ENCODE measurements around the gene FBLN1.

DNA sequence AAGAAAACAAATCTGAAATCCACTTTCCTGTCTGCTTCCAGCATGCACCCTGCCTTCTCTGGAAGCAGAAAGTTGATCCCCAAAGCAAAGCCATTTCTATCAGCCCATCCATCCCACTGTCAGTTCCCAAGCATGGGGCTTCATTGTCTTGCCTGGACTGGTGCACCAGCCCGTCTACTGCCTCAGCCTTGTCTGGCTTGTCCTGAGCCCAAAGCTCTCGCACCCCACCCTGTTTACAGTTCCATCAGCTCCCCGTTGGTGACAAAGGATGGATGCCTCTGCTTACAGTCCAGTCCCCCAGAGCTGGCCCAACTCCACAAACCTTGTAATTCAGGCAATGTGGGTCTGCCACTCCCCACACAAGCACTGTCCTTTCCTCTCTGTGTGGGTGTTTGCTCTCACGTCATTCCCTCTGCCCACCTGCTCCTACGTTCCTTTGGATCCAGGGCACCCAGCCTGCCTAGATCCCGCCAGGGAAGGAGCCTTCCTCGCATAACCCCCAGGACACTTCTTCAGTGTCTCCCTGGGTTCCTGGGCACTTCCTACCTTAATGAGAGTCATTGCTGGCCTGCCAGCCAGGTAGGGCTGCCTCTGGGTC is 38.8 kb downstream of the FBLN1 start:
- TF ChIP-seq, protein P1, sequence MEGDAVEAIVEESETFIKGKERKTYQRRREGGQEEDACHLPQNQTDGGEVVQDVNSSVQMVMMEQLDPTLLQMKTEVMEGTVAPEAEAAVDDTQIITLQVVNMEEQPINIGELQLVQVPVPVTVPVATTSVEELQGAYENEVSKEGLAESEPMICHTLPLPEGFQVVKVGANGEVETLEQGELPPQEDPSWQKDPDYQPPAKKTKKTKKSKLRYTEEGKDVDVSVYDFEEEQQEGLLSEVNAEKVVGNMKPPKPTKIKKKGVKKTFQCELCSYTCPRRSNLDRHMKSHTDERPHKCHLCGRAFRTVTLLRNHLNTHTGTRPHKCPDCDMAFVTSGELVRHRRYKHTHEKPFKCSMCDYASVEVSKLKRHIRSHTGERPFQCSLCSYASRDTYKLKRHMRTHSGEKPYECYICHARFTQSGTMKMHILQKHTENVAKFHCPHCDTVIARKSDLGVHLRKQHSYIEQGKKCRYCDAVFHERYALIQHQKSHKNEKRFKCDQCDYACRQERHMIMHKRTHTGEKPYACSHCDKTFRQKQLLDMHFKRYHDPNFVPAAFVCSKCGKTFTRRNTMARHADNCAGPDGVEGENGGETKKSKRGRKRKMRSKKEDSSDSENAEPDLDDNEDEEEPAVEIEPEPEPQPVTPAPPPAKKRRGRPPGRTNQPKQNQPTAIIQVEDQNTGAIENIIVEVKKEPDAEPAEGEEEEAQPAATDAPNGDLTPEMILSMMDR (conservative IDR thresholded peaks at IDR 0.05) = no peak
- no peak for TF ChIP-seq EZH2 (IDR thresholded peaks at IDR 0.05; ENCODE audit: low read depth)

Data from PC-9 (cell line).